IMR-90 (cell line): Measurements from ENCODE around the gene GPR132. TPM values are rescaled to one million over a fixed set of nuclear protein-coding genes. Genes with fewer than 3 reads are reported as not detected.

Experiments used
- ATAC-seq: fragments of 200-7000 bp; cut with Tn5 transposase; 2 replicates; pipeline ENCODE4 v1.9.1; 2020; ENCODE audit warnings: low read depth, mild to moderate bottlenecking, moderate library complexity
- BruUV-seq: library from RNA; stranded (reverse); fragments of 400-500 nt; replicated peaks from 2 replicates; lab custom pipeline; 2021; lab: Mats Ljungman, UMichigan
- CTCF ChIA-PET: fragments of 300-600 bp; formaldehyde crosslinking; extraction: SDS; loops from one replicate; lab custom pipeline; 2021; ENCODE audit warnings: antibody characterized with exemption; lab: Yijun Ruan, JAX
- POLR2A ChIA-PET: fragments of 300-600 bp; sonication (Branson Sonifier 250); formaldehyde crosslinking; loops from one replicate; lab custom pipeline; 2022; ENCODE audit warnings: antibody characterized with exemption; ENCODE audit not compliant: unreplicated experiment; lab: Charles Lee
- DNase-seq: peaks from one replicate; pipeline ENCODE4 v3.0.0; 2013
- H2AFZ ChIP-seq: replicated peaks from 2 replicates; pipeline ENCODE3; 2013; ENCODE audit warnings: low read length, mild to moderate bottlenecking; ENCODE audit not compliant: poor library complexity
- H2AK5ac ChIP-seq: 2 replicates; pipeline ENCODE4 v1.6.1; 2013; ENCODE audit warnings: low read depth, low read length, inconsistent platforms
- H2AK9ac ChIP-seq: replicated peaks from 2 replicates; pipeline ENCODE3; 2013; ENCODE audit warnings: mild to moderate bottlenecking, low read depth, low read length, moderate library complexity; ENCODE audit not compliant: poor library complexity
- H2BK120ac ChIP-seq: 2 replicates; pipeline ENCODE4 v1.6.1; 2013; ENCODE audit warnings: low read depth, low read length, inconsistent platforms
- H2BK15ac ChIP-seq: 3 replicates; pipeline ENCODE4 v1.6.1; 2013; ENCODE audit warnings: low read depth, low read length, inconsistent platforms
- H2BK20ac ChIP-seq: 2 replicates; pipeline ENCODE4 v1.6.1; 2013; ENCODE audit warnings: low read depth, mild to moderate bottlenecking, inconsistent platforms, low read length, moderate library complexity
- H2BK5ac ChIP-seq: 2 replicates; pipeline ENCODE4 v1.6.1; 2013; ENCODE audit warnings: mild to moderate bottlenecking, low read depth, low read length, inconsistent platforms; ENCODE audit not compliant: poor library complexity, severe bottlenecking
- H3K14ac ChIP-seq: replicated peaks from 2 replicates; pipeline ENCODE4 v1.6.1; 2013; ENCODE audit warnings: low read depth, low read length, inconsistent platforms
- H3K18ac ChIP-seq: 2 replicates; pipeline ENCODE4 v1.6.1; 2013; ENCODE audit warnings: low read depth, low read length, control low read depth
- H3K23ac ChIP-seq: 2 replicates; pipeline ENCODE4 v1.6.1; 2013; ENCODE audit warnings: low read depth, low read length, inconsistent platforms
- H3K27ac ChIP-seq: 2 replicates; pipeline ENCODE4 v1.5.1; 2013; ENCODE audit warnings: mild to moderate bottlenecking, control low read depth, low read length; ENCODE audit not compliant: insufficient read depth
- H3K27me3 ChIP-seq: 2 replicates; pipeline ENCODE4 v1.6.1; 2013; ENCODE audit warnings: low read length; ENCODE audit not compliant: control insufficient read depth, insufficient read depth
- H3K36me3 ChIP-seq: 2 replicates; pipeline ENCODE4 v1.6.1; 2013; ENCODE audit warnings: low read length, mixed read lengths; ENCODE audit not compliant: control insufficient read depth, insufficient read depth
- H3K4ac ChIP-seq: 2 replicates; pipeline ENCODE4 v1.6.1; 2013; ENCODE audit warnings: low read depth, low read length, inconsistent platforms
- H3K4me1 ChIP-seq: 2 replicates; pipeline ENCODE4 v1.6.1; 2013; ENCODE audit warnings: low read length, mixed read lengths; ENCODE audit not compliant: control insufficient read depth, insufficient read depth
- H3K4me2 ChIP-seq: 2 replicates; pipeline ENCODE4 v1.6.1; 2013; ENCODE audit warnings: low read depth, mild to moderate bottlenecking, control low read depth, low read length, moderate library complexity
- H3K4me3 ChIP-seq: 2 replicates; pipeline ENCODE4 v1.5.1; 2013; ENCODE audit warnings: low read depth, mild to moderate bottlenecking, control low read depth, low read length, moderate library complexity; ENCODE audit not compliant: insufficient read depth
- H3K56ac ChIP-seq: 2 replicates; pipeline ENCODE4 v1.6.1; 2013; ENCODE audit warnings: low read length, inconsistent platforms; ENCODE audit not compliant: insufficient read depth; ENCODE audit errors: extremely low read depth
- H3K79me1 ChIP-seq, 2 experiments: 2 replicates each; pipeline ENCODE4 v1.6.1; 2013; ENCODE audit warnings: low read length in 2 of 2, inconsistent platforms in 1 of 2, low read depth in 1 of 2
- H3K9ac ChIP-seq: 2 replicates; pipeline ENCODE4 v1.6.1; 2013; ENCODE audit warnings: low read depth, low read length, control low read depth
- H3K9me1 ChIP-seq: 2 replicates; pipeline ENCODE4 v1.6.1; 2013; ENCODE audit warnings: low read length, inconsistent platforms; ENCODE audit not compliant: insufficient read depth
- H3K9me3 ChIP-seq: 2 replicates; pipeline ENCODE4 v1.6.1; 2013; ENCODE audit warnings: low read length; ENCODE audit not compliant: control insufficient read depth, insufficient read depth
- H4K20me1 ChIP-seq: 2 replicates; pipeline ENCODE4 v1.6.1; 2013; ENCODE audit warnings: low read length, inconsistent platforms; ENCODE audit not compliant: insufficient read depth
- H4K5ac ChIP-seq: 2 replicates; pipeline ENCODE4 v1.6.1; 2013; ENCODE audit warnings: mild to moderate bottlenecking, low read depth, low read length, control low read depth
- H4K8ac ChIP-seq, 2 experiments: 2 replicates each; pipeline ENCODE4 v1.6.1; 2013; ENCODE audit warnings: low read depth in 2 of 2, low read length in 2 of 2, control low read depth in 1 of 2, inconsistent platforms in 1 of 2
- H4K91ac ChIP-seq: 2 replicates; pipeline ENCODE4 v1.6.1; 2013; ENCODE audit warnings: low read depth, low read length, inconsistent platforms; ENCODE audit not compliant: insufficient read depth
- BHLHE40 ChIP-seq: fragments of 150-350 bp; IDR thresholded peaks from 2 replicates; pipeline ENCODE4 v1.6.1; 2016; ENCODE audit warnings: mild to moderate bottlenecking, low read depth, low read length
- CEBPB ChIP-seq: IDR thresholded peaks from 2 replicates; pipeline ENCODE4 v1.6.1; 2012; ENCODE audit warnings: low read depth, low read length, improper control_type of control experiment
- FOS ChIP-seq: fragments of 150-350 bp; IDR thresholded peaks from 2 replicates; pipeline ENCODE4 v1.6.1; 2016; ENCODE audit warnings: low read depth, low read length
- MAFK ChIP-seq: IDR thresholded peaks from 2 replicates; pipeline ENCODE4 v1.6.1; 2012; ENCODE audit warnings: low read depth, low read length, improper control_type of control experiment
- MAZ ChIP-seq: IDR thresholded peaks from 2 replicates; pipeline ENCODE4 v1.6.1; 2012; ENCODE audit warnings: low read depth, mild to moderate bottlenecking, low read length, improper control_type of control experiment, moderate library complexity, borderline replicate concordance
- NFE2L2 ChIP-seq: fragments of 150-350 bp; IDR thresholded peaks from 2 replicates; pipeline ENCODE4 v1.6.1; 2016; ENCODE audit warnings: low read depth, mild to moderate bottlenecking, low read length
- RAD21 ChIP-seq: IDR thresholded peaks from 2 replicates; pipeline ENCODE4 v1.6.1; 2012; ENCODE audit warnings: low read length, improper control_type of control experiment
- RCOR1 ChIP-seq: IDR thresholded peaks from 2 replicates; pipeline ENCODE4 v1.6.1; 2012; ENCODE audit warnings: mild to moderate bottlenecking, low read length, improper control_type of control experiment; ENCODE audit not compliant: insufficient replicate concordance
- RFX5 ChIP-seq: IDR thresholded peaks from 2 replicates; pipeline ENCODE4 v1.8.0; 2012; ENCODE audit warnings: low read depth, mild to moderate bottlenecking, low read length, moderate library complexity
- SMC3 ChIP-seq: fragments of 150-350 bp; IDR thresholded peaks from 2 replicates; pipeline ENCODE4 v1.6.1; 2016; ENCODE audit warnings: low read depth, mild to moderate bottlenecking, antibody characterized with exemption, low read length, moderate library complexity
- WGBS, 2 experiments: methylation state at CpG; one replicate each; pipeline versions ENCODE4 v1.1.5 to v1.1.7; 2013; ENCODE audit warnings: missing lambda C conversion rate in 2 of 2; ENCODE audit not compliant: insufficient read length in 1 of 2; ENCODE audit errors: extremely low coverage in 2 of 2; 5-methylcytosine and 5-hydroxymethylcytosine counted together
- dilution Hi-C: fragments of 300-500 bp; cut with HindIII; formaldehyde crosslinking; loops from one replicate; pipeline ENCODE4 v1.14.3; 2018; ENCODE audit warnings: low sequenced_read_pairs; ENCODE audit not compliant: unreplicated experiment
- in situ Hi-C: fragments of 300-500 bp; cut with MboI; formaldehyde crosslinking; loops from 3 replicates; pipeline ENCODE4 v1.14.3; 2019; ENCODE audit warnings: low sequenced_read_pairs, inconsistent platforms, mixed read lengths
- intact Hi-C: fragments of 100-400 bp; cut with micrococcal nuclease; formaldehyde crosslinking; loops from 2 replicates; pipeline ENCODE4 v1.10.0; 2022
- polyA plus RNA-seq, 3 experiments: library from polyadenylated mRNA; depleted of rRNA; stranded (reverse); fragments of >200 nt; gene quantifications; 2 replicates each; pipeline ENCODE4 v1.2.3, GENCODE V29; 2012; ENCODE audit warnings: low replicate concordance in 1 of 3
- total RNA-seq: library from RNA; depleted of rRNA; stranded (reverse); fragments of >200 nt; gene quantifications from 2 replicates; pipeline ENCODE4 v1.2.3, GENCODE V29; 2012

Gene GPR132
- total and polyA plus RNA-seq, 2 of the 4 experiments (the other 2 are of a cell fraction), result under 0.01 to 0.10 TPM

- no peaks in the 10 kb centered on the region for H4K20me1 ChIP-seq
- H3K4me3 ChIP-seq, result no peak overlapping the region
- ATAC-seq (no peak), DNase-seq (no peak)
- no peak overlapping the region for H3K56ac ChIP-seq
- no peak overlapping the region for H4K8ac ChIP-seq
- H2BK5ac ChIP-seq, result no peak overlapping the region
- H3K36me3 ChIP-seq, result no peaks in the 10 kb centered on the region
- no peak overlapping the region for H3K14ac ChIP-seq
- no peak overlapping the region for H3K9ac ChIP-seq
- peaks cover 9% of the 10 kb centered on the region for H3K4me1 ChIP-seq
- intact Hi-C loops (no loop called here), dilution Hi-C loops (no loop called here), in situ Hi-C loops (loop anchor here (10.0 kb wide), 1 partner anchor 257 kb away; no protein-coding TSS in a partner anchor)
- WGBS, 2 experiments, result 80% methylated on average over 2 of the region's 7 CpGs; no CpG with 5 or more reads in 1 of the 2 experiments
- BruUV-seq, result no TSS peak
- H3K18ac ChIP-seq, result no peak overlapping the region
- no peak overlapping the region for H3K4me2 ChIP-seq
- H2AK9ac ChIP-seq, result no peak overlapping the region
- no peak overlapping the region for H4K91ac ChIP-seq
- H2AFZ ChIP-seq, result no peak overlapping the region
- H3K27ac ChIP-seq, result no peak overlapping the region
- no peak overlapping the region for H2BK15ac ChIP-seq
- H2BK120ac ChIP-seq, result no peak overlapping the region
- no peak overlapping the region for H3K23ac ChIP-seq
- no peak overlapping the region for H4K5ac ChIP-seq
- POLR2A ChIA-PET, result no interaction called here
- peaks cover 6% of the 10 kb centered on the region; the same call in 1 of the 2 replicates for H3K9me1 ChIP-seq
- H3K27me3 ChIP-seq, result peaks cover 17% of the 10 kb centered on the region
- H3K9me3 ChIP-seq, result 0 out of 2 replicates have a peak, but pooled peaks cover under 1% of the 10 kb centered on the region
- H3K4ac ChIP-seq, result no peak overlapping the region
- no peak overlapping the region for H2BK20ac ChIP-seq
- H3K79me1 ChIP-seq, result peaks cover 0 to 10% of the 10 kb centered on the region in 2 experiments; a peak in 3 of 4 replicates
- TF ChIP-seq FOS (no peak), MAFK (no peak), MAZ (no peak), NFE2L2 (no peak), SMC3 (no peak), CEBPB (no peak), RFX5 (no peak), RCOR1 (no peak), RAD21 (no peak), BHLHE40 (no peak)
- CTCF ChIA-PET, result interaction anchor here (0.5 kb wide), 1 partner anchor 83 kb away, joined by 3 read pairs; the partner anchor contains the start of gene NUDT14
- H2AK5ac ChIP-seq, result no peak overlapping the region
Measured at GRCh38 chr14:105097794-105098127, 32.5 kb upstream of the GPR132 start.
